Stimulated activated CD4-positive, alpha-beta T cell treated with anti-CD3 and anti-CD28 coated beads, Interleukin-2, amount 100 ng/mL, for 48 hours (primary cell): ENCODE measurements around the gene ZNF326.
A peak's percentile ranks its signal among the peaks of the same experiment; 100 is the strongest.
"Not testable (repeated sequence)": the region's sequence is repeated elsewhere in the genome, so short reads cannot be mapped to it uniquely, and the experiment has no call there.

Experiments
- DNase-seq, 2 donors: peaks; one replicate each; pipeline ENCODE4 v3.0.0-alpha.2; 2020

The ZNF326 gene

DNA sequence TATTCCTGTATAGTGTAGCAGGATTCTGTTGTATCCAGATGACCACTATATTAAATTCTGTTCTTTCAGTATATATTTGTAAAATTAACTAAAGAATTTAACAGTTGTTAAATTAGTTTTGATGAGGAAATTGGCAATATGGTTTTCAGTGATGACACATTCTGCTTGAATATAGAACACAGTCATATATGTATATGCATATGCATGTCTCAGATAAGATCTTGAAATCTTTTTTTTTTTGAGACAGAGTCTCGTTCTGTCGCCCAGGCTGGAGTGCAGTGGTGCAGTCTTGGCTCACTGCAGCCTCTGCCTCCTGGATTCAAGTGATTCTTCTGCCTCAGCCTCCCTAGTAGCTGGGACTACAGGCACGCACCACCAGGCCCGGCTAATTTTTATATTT lies 2.2 kb downstream of the ZNF326 start:
- not testable (repeated sequence) for DNase-seq

DNA sequence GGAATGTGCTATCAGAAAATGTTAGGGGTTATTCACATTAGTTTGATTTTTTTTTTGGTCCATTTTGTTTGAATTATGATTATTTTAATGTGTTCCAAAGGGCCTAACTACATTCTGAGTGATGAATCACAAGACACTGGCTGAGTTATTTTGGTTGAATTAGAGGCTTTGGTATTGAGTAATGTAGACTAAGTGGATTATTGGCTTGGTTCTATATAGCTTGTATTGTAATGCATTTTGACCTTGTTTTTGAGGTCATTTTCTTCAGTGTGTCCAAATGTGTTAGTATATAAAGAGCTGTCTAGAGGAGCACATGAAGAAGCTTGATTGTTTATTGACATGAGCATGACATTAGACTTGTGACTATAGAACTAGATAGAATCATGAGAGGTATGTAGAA lies 3.4 kb downstream of the ZNF326 start:
- DNase-seq: no peak

DNA sequence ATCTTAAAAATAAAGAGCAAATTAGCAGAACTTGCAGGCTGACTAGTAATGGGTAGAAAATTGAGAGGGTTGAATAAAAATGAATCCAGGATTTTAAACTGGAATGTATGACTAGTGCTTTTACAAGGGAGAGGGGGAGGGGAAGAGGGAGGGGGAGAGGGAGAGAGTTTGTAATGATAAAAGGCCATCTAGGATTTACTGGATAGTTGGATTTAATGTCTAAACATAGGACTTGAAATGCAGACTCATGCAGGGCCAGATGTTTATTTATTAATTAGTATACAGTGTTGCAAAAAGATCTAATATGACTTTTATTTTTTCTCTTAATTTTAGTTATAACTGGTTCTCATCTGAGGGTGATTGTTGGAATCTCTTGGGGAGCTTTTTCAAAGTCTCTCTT lies 4.3 kb downstream of the ZNF326 start:
- no peak for DNase-seq

DNA sequence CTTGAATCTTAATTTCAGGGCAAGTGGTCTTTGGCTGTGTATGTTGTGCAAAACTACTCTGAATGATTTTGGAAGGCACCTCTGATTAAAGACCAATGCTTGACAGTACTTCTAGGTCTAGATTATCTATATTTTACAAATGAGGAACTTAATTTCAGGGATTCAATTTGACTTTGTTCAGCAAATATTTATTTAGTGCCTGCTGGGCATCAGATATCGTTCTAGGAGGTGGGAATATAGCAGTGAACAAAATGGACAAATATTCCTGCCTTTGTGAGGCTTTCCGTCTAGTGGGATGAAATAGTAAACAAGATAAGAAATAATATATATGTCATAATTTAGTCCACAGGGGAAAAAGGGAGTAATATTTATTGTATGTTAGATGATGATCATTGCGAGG lies 4.7 kb downstream of the ZNF326 start:
- DNase-seq: no peak

DNA sequence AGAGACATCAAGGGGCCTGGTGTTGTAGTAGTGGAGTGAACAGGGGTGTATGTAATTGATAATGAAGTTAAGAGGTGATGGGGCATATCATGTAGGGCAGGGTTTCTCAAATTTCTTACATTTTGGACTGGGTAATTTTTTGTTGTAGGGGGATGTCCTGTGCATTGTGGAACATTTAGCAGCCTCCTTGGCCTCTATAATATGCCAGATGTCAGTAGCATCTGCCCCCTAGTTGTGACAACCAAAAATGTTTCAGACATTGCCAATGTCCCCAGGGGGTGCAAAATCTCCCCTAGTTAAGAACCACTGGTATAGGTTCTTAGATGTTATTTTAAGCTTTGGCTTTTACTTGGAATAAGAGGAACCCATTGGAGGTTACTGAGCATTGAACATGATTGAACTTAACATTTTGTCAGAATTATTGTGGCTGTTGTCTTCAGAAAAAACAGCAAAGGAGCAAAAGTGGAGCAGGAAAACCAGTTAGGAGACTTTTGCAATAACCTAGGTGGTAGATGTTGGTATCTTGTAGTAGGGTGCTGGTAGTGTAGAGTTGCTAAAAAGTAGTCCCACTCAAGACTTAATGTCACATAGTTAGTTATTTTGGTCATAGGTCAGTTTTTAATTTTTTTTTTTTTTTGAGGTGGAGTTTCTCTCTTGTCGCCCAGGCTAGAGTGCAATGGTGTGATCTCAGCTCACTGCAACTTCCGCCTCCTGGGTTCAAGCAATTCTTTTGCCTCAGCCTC lies 6.2 kb downstream of the ZNF326 start:
- no peak for DNase-seq

DNA sequence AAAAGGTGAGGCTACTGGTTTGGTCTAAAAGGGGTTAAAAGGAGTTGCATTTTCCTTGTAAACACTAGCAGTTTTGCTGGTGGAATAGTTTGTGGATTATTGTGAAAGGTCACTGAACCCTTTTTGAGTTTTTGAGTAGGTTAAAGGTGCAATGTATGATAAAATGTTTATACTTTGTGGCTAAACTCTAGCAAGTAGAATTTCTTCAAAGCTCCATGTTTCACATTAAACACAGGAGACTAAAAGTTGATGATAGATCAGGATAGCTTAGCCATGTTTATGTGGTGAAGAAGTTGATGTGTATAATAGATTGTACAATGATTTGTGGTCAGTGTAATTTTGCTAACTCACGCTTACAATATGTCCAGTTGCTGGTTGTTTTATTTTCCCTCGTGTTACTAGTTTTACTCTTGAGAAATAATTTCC lies 13.1 kb downstream of the ZNF326 start:
- DNase-seq: no peak

DNA sequence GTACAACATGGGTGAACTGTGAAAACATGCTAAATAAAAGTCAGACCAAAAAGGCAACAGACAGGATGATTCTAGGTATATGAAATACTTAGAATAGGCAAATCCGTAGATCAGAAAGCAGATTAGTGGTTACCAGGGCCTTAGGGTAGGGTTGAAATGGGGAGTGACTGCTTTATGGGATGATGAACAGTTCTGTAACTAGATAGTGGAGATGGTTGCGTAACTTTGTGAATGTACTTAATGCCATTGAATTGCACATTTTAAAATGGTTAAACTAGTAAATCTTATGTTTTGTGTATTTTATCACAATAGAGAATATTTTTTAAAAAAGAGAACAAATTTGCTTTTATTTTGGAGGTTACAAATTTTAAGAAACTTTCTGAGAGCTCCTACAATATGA lies 17.4 kb downstream of the ZNF326 start:
- DNase-seq: no peak

DNA sequence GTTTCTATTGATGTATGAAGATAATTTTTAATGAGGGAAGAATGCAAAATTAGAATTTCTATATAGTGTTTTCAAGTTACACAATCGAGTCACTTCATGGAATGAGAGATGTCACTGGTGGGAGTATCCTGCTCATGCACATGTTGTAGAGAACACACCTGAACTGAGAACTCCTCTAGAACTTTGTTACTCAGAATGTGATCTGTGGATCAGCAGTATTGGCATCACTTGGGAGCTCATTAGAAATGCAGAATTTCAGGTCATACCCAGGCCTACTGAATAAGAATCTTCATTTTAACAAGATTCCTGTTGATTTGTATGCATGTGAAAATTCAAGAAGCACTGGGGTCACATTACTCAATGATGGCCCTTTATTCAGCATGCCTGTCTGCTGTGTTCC lies 28.8 kb downstream of the ZNF326 start:
- no peak for DNase-seq

DNA sequence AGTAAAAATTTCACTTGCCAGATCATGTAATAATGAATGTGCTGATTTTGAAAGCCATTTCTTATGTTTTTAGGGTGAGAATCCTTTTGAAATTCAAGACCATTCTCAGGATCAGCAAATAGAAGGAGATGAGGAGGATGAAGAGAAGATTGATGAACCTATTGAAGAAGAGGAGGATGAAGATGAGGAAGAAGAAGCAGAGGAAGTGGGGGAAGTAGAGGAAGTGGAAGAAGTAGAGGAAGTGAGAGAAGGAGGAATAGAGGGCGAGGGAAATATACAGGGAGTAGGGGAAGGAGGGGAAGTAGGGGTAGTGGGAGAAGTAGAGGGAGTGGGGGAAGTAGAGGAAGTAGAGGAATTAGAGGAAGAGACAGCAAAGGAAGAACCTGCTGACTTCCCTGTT lies 32.4 kb downstream of the ZNF326 start:
- DNase-seq: no peak

DNA sequence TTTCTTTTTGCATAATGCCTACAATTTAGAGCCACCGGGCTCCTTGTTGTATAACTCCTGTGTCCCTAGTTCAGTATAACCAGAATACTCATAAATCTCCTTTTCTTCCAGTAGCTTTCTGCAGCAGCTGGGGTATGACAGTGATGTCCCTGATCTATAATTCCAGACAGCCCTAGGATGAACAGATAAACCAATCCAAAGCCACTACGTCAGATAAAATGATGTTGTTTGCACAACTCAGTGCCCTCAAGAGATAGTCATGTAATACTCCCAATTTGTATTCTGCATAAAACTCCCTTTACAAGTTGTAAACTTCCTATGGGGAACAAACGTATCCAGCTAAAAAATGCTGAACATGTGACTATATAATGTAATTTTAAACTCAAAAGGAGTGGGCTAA lies 44.7 kb downstream of the ZNF326 start:
- no peak for DNase-seq

DNA sequence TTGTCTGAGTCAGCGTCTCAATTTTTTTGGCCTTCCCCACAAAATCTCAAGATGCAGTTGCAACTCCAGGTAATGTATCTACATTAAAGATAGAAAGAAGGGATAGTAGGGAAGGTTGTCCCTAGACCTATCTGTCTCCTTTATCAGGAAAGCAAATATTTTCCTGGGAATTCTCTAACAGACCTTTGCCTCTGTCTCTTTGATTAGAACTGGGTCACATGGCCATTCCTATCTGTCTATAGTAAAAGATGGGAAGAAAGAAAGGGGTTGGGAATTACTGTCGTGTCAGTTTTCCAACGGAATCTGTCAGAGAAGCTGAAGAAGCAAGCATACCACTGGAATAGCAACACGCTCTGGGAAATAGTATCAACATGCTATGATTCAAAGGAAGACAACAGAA lies 48.7 kb downstream of the ZNF326 start:
- DNase-seq: no peak

DNA sequence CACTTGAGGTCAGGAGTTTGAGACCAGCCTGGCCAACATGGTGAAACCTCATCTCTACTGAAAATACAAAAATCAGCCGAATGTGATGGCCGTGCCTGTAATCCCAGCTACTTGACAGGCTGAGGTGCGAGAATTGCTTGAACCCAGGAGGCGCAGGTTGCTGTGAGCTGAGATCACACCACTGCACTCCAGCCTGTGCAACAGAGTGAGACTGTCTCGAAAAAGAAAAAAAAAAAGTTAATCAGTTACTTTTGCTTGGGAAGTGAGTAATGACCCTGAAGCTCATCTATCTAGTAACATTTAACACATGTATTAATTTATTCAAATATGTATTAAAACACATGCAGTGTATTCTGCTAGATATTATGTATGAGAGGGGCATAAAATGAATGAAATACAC lies 49.4 kb downstream of the ZNF326 start:
- DNase-seq: no peak

DNA sequence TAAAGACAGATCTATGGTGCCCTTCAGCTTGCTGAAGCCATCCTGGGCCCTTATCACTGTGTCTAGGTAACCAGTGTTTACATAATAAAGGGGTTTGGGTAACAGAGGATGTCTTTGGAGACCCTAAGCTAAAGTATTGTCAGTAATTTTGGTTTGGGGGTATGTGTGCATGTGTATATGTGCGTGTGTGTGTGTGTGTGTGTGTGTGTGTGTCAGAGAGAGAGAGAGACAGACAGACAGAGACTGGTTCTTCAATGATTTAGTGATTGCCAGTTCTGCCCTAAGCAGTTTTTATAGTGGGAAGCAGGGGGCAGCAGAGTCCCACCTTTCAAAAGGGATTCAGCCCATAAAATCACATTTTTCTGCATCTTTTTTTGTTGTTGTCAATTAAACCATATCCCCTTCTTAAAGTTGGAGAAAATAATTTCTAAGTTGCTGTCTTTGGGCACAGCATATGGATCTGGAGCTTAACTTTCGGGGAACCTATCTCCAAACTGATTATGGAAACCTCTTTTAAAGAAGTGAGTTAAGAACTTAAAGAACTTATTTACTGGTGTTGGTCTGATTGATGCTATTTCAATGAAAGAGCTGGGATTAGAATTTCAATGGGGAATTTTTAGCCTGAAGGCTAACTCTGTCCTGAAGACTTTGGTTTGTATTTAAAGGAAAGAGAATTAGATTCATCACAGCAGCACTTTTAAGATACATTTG lies 51.1 kb downstream of the ZNF326 start:
- peak; percentile 2 for DNase-seq

DNA sequence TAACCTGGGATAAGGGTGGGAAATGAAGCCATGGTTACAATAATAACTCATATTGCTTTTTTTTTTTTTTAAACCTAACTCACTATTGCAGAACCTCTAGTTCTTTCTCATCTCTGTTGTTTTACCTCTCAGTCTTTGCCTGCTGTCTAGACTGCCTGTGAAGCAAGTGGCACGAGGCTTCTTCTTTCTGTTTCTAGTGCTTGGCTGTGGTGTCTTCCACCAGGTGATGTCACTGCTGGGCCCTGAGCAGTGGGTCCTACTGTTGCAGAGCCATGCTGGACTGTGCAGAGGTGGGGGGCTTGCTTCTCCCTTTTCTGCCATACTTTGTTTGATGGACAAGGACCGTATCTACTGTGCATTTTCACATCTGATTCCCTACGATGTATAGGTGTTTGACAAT lies 51.7 kb downstream of the ZNF326 start:
- DNase-seq: no peak

DNA sequence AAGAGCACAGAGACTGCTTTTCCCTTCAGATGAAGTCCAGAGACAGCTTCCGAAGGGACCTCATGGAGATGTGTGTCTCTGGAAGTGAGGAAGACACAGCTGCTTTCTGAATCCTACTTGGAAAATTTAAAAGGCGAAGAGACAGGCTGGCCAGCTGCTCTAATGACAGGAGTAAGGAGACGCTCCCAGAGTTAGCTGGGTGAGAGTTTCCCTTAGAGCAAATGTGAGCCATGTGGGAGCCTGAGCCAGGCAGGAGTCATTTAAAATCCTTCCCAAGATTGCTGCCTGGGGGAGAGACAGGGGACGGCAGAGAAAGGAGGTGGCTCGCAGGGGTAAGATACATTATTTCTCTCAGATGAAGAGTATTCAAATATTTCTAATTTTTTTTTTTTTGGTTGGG lies 53.1 kb downstream of the ZNF326 start:
- DNase-seq: no peak

DNA sequence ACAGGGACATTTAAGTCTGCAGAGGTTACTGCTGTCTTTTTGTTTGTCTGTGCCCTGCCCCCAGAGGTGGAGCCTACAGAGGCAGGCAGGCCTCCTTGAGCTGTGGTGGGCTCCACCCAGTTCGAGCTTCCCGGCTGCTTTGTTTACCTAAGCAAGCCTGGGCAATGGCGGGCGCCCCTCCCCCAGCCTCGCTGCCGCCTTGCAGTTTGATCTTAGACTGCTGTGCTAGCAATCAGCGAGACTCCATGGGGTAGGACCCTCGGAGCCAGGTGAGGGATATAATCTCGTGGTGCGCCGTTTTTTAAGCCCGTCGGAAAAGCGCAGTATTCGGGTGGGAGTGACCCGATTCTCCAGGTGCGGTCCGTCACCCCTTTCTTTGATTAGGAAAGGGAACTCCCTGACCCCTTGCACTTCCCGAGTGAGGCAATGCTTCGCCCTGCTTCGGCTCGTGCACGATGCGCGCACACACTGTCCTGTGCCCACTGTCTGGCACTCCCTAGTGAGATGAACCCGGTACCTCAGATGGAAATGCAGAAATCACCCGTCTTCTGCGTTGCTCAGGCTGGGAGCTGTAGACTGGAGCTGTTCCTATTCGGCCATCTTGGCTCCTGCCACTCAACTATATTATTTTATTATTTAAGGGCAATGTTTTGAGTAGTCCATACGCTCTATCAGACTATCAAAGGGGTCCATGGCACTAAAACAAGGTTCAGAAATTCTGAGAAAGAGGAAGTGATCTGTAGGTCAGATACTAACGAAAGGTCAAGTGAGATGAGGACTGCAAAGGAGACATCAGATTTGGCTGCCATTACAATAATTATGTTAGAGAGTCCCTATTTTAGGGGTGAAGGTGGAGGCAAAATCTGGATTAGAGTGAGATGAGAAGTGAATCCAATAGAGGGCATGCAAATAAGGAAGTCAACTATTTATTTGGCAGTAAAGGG lies 68.1 kb downstream of the ZNF326 start:
- DNase-seq: not testable (repeated sequence)

DNA sequence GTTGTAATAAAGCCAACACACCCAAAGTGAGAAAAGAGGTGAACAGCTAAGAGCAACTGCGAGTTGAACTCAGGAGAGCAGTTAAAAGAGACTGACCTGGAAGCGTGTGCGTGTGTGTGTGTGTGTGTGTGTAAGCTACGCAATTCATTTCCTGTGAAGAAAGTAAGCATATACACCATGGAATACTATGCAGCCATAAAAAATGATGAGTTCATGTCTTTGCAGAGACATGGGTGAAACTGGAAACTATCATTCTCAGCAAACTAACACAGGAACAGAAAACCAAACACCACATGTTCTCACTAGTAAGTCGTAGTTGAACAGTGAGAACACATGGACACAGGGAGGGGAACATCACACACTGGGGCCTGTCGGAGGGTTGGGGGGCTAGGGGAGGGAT lies 69.2 kb downstream of the ZNF326 start:
- DNase-seq: not testable (repeated sequence)

DNA sequence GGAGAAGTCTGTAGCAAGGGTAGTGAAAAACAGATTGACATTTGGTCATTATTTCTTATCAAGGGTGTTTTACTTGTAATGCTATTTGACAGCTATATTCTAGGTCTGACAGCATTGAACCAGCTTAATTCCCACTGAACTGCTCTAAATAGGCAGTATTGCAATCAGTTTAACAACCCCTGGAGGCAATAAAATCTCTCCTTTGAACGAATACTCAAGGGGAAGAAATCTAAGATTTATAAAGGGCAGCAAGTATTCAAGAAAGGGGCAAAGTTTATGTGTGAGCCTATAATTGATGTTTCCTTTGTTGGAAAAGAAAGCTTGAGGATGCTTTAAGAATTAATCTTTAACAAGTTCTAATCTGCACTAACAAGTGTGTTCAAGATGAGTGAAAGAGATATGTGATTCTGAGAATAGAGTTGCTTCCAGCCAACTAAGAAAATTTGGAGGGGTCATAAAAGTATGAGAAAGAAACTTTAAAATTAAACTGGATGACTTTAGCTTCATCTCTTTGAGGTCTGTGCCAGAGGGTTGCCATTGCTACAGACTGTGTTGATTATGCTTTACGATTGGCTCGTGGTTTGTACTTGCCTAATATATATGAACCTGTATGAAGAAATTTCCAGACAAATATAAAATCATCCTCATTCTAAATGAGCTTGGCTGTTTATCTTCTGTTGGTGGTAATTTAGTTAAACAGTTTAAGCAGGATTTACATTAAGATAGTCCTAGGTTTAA lies 72.5 kb downstream of the ZNF326 start:
- no peak for DNase-seq

DNA sequence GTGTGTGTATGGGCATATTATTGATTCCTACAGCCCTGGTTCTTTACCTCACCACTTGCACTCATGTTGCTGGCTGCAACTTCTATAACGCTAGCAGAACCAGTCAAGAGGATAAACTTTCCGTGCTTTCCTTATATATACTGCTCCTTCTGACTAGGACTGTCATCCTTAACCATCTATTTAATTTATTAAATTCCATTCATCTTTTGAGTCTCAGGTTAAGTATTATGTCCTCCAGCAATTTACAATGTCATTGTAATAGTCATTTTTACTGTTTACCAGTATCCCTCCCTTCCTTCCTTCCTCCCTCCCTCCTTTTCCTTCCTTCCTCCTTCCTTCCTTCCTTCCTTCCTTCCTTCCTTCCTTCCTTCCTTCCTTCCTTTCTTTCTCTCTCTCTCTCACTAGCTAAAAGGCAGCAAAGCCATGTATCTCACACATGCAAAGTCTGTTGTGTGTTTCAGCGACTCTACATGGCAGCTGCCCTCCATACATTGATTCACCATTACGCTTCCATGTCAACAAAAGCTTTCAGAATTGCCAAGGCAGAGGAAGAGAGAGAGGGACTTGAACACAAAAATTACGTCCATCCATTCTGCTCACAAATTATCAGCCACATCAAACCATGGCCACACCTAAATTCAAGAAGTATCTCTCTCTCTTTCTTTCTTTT lies 73.8 kb downstream of the ZNF326 start:
- DNase-seq: no peak

DNA sequence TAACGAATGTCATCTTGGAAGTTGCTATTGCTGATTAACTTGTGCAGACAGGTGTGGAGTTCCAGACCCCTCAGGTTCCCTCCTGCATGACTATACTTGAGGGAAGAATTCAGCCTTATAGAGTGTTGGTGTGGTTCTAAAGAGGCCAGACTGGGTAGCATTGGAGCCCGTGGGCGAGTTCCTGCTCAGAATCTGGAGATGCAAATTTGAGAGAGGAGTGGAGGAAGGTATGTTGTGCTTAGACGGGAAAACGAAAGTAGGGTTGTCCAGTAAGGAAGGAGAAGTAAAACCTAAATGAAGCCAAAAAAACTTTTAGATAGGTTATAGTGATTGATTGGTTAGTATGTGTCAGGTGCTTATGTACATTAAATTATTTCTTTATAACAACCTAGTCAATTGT lies 79.2 kb downstream of the ZNF326 start:
- DNase-seq: no peak

DNA sequence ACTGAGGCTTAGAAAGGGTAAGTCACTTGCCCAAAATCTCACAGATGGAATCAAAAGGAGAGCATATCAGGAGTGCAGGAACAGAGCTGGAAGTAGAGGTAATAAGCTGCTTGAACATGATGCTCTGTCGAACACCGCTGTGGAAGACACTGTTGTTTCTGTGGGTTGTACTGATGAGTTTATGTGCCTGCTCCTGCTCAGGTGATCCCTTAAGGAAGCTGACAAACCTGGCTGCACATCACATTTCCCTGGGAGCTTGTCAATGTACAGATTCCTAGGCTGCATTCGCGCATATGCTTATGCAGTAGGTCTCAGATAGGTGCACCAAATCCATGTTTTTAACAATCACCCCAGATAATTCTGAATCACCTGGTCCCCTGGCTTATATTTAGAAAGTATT lies 79.7 kb downstream of the ZNF326 start:
- no peak for DNase-seq

DNA sequence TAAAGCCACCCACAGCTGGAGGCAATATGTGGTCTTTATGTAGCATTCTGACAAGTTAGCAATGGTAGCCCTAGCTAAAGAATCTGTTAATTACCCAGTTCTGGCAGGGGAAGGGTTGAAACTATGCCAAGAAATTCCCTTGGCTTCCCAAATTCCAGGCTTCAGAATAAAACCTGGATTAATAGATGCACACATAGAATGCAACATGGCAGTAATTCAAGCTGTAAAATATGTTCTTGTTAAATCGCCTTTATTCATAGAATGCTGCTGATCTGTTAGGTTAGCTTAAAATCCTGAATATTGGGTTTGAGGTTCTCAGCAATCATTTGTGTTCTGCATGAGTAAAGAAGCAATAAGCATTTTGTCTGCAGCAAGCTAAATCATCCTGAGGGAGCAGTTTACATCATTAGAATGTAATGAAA lies 80.1 kb downstream of the ZNF326 start:
- DNase-seq: no peak
